HCT116 (cell line): ENCODE data around the gene COL15A1. TPM values are rescaled to one million over a fixed set of nuclear protein-coding genes. Genes with fewer than 3 reads are reported as not detected.
A peak's percentile ranks its signal among the peaks of the same experiment; 100 is the strongest.

Source experiments
- ATAC-seq: fragments of 200-7000 bp; cut with Tn5 transposase; 2 replicates; pipeline ENCODE4 v1.9.1; 2020; ENCODE audit warnings: mild to moderate bottlenecking, moderate library complexity
- BruUV-seq: library from RNA; stranded (reverse); fragments of 400-500 nt; replicated peaks from 2 replicates; lab custom pipeline; 2021; lab: Mats Ljungman, UMichigan
- CTCF ChIA-PET: fragments of 300-600 bp; sonication (Branson Sonifier 250); formaldehyde crosslinking; loops from one replicate; lab custom pipeline; 2021; ENCODE audit warnings: antibody characterized with exemption; lab: Charles Lee
- POLR2A ChIA-PET: fragments of 300-600, 350-600 bp; sonication (Branson Sonifier 250); formaldehyde crosslinking; loops from one replicate; lab custom pipeline; 2021; ENCODE audit warnings: antibody characterized with exemption; lab: Charles Lee
- RAD21 ChIA-PET, 2 experiments: fragments of 300-600 bp; sonication (Branson Sonifier 250); formaldehyde crosslinking; loops; one replicate each; lab custom pipeline; 2023; ENCODE audit warnings: low total read pairs in 2 of 2; ENCODE audit not compliant: uncharacterized antibody in 2 of 2, unreplicated experiment in 2 of 2, low non-redundant PET in 1 of 2; lab: Charles Lee
- DNase-seq: peaks from one replicate; pipeline ENCODE4 v3.0.0-alpha.2; 2010; ENCODE audit warnings: low read depth, low spot score
- H2AFZ ChIP-seq: fragments of 200-600 bp; shearing (Covaris generic), sonication (generic); 2 replicates; pipeline ENCODE4 v1.6.1; 2017; ENCODE audit warnings: low read depth, mixed run types, mixed read lengths, antibody characterized with exemption, low read length; ENCODE audit not compliant: poor library complexity, severe bottlenecking
- H3K27ac ChIP-seq: 2 replicates; pipeline ENCODE4 v1.5.1; 2012; ENCODE audit warnings: low read depth, low read length
- H3K27me3 ChIP-seq: fragments of 200-600 bp; sonication (generic); 2 replicates; pipeline ENCODE4 v1.6.1; 2016; ENCODE audit warnings: mixed run types, low read length, mixed read lengths; ENCODE audit not compliant: insufficient read depth
- H3K36me3 ChIP-seq, 2 experiments: fragments of 200-500 bp in 1 of 2; fragments of 200-600 bp in 1 of 2; sonication (Bioruptor generic) in 1 of 2; sonication (generic) in 1 of 2; 2 replicates each; pipeline versions ENCODE4 v1.5.1 to v1.6.1; 2014 to 2016; ENCODE audit warnings: low read length in 2 of 2, inconsistent platforms in 1 of 2, mixed read lengths in 1 of 2, mixed run types in 1 of 2; ENCODE audit not compliant: insufficient read depth in 2 of 2, control insufficient read depth in 1 of 2
- H3K4me1 ChIP-seq, 2 experiments: fragments of 200-600 bp in 1 of 2; sonication (generic) in 1 of 2; 2 replicates each; pipeline versions ENCODE4 v1.5.1 to v1.6.1; 2012 to 2017; ENCODE audit warnings: low read length in 2 of 2, inconsistent platforms in 1 of 2, mild to moderate bottlenecking in 1 of 2, mixed read lengths in 1 of 2, mixed run types in 1 of 2, moderate library complexity in 1 of 2; ENCODE audit not compliant: insufficient read depth in 2 of 2, control insufficient read depth in 1 of 2
- H3K4me2 ChIP-seq: fragments of 200-600 bp; sonication (generic); 2 replicates; pipeline ENCODE4 v1.6.1; 2017; ENCODE audit warnings: mixed run types, low read length, mixed read lengths
- H3K4me3 ChIP-seq, 2 experiments: fragments of 200-600 bp in 1 of 2; sonication (generic) in 1 of 2; replicated peaks in 1 of 2; 2 replicates each; pipeline ENCODE4 v1.5.1; 2011 to 2016; ENCODE audit warnings: low read length in 2 of 2, control low read depth in 1 of 2, low read depth in 1 of 2, mild to moderate bottlenecking in 1 of 2, mixed read lengths in 1 of 2, mixed run types in 1 of 2
- H3K79me2 ChIP-seq: fragments of 200-600 bp; sonication (generic); 2 replicates; pipeline ENCODE4 v1.6.1; 2017; ENCODE audit warnings: mild to moderate bottlenecking, mixed run types, low read length, moderate library complexity, mixed read lengths; ENCODE audit not compliant: insufficient read depth
- H3K9ac ChIP-seq: fragments of 200-600 bp; sonication (generic); 2 replicates; pipeline ENCODE4 v1.6.1; 2016; ENCODE audit warnings: low read length, mixed read lengths
- H3K9me2 ChIP-seq: fragments of 200-600 bp; sonication (generic), shearing (Covaris generic); 2 replicates; pipeline ENCODE4 v1.6.1; 2017; ENCODE audit warnings: mixed run types, mild to moderate bottlenecking, moderate library complexity; ENCODE audit not compliant: insufficient read depth
- H3K9me3 ChIP-seq, 2 experiments: fragments of 200-500 bp in 1 of 2; fragments of 200-600 bp in 1 of 2; sonication (Bioruptor generic) in 1 of 2; sonication (generic) in 1 of 2; 2 replicates each; pipeline ENCODE4 v1.6.1; 2014 to 2017; ENCODE audit warnings: low read length in 2 of 2, mixed read lengths in 2 of 2, inconsistent platforms in 1 of 2, low read depth in 1 of 2, mild to moderate bottlenecking in 1 of 2, mixed run types in 1 of 2, moderate library complexity in 1 of 2; ENCODE audit not compliant: control insufficient read depth in 1 of 2, insufficient read depth in 1 of 2
- H4K20me1 ChIP-seq: fragments of 200-600 bp; sonication (generic), shearing (Covaris generic); 2 replicates; pipeline ENCODE4 v1.6.1; 2017; ENCODE audit warnings: mixed run types, mild to moderate bottlenecking, moderate library complexity; ENCODE audit not compliant: insufficient read depth
- CBX3 ChIP-seq: IDR thresholded peaks from 2 replicates; pipeline ENCODE4 v1.6.1; 2012; ENCODE audit warnings: low read depth
- CEBPB ChIP-seq: IDR thresholded peaks from 2 replicates; pipeline ENCODE4 v1.6.1; 2012; ENCODE audit warnings: low read depth
- CTCF ChIP-seq, 3 experiments: fragments of 200-600 bp in 1 of 3; sonication (generic) in 1 of 3; IDR thresholded peaks in 2 of 3; conservative IDR thresholded peaks in 1 of 3; 2 replicates each; pipeline ENCODE4 v1.5.1; 2012 to 2017; ENCODE audit warnings: low read depth in 2 of 3, low read length in 2 of 3, antibody characterized with exemption in 1 of 3, borderline replicate concordance in 1 of 3, control low read depth in 1 of 3, mild to moderate bottlenecking in 1 of 3, mixed read lengths in 1 of 3, mixed run types in 1 of 3, moderate library complexity in 1 of 3; ENCODE audit not compliant: insufficient read depth in 1 of 3
- ELF1 ChIP-seq: IDR thresholded peaks from 2 replicates; pipeline ENCODE4 v1.6.1; 2012; ENCODE audit warnings: low read depth, borderline replicate concordance
- FOSL1 ChIP-seq: IDR thresholded peaks from 2 replicates; pipeline ENCODE4 v1.6.1; 2012; ENCODE audit warnings: low read depth
- POLR2A ChIP-seq: IDR thresholded peaks from 2 replicates; pipeline ENCODE4 v1.7.0; 2011; ENCODE audit warnings: borderline replicate concordance; ENCODE audit not compliant: insufficient read depth, insufficient read length; ENCODE audit errors: extremely low read depth
- RAD21 ChIP-seq: IDR thresholded peaks from 2 replicates; pipeline ENCODE4 v1.6.1; 2012; ENCODE audit warnings: low read depth, mild to moderate bottlenecking
- SIN3A ChIP-seq: IDR thresholded peaks from 2 replicates; pipeline ENCODE4 v1.6.1; 2012; ENCODE audit warnings: low read depth
- SP1 ChIP-seq: IDR thresholded peaks from 2 replicates; pipeline ENCODE4 v1.6.1; 2012; ENCODE audit warnings: low read depth
- YY1 ChIP-seq: IDR thresholded peaks from 2 replicates; pipeline ENCODE4 v1.6.1; 2011; ENCODE audit warnings: low read length, low read depth, moderate library complexity, mild to moderate bottlenecking; ENCODE audit not compliant: insufficient replicate concordance; ENCODE audit errors: extremely low read depth
- ZBTB33 ChIP-seq: IDR thresholded peaks from 2 replicates; pipeline ENCODE4 v1.6.1; 2011; ENCODE audit warnings: mild to moderate bottlenecking, low read length, moderate library complexity; ENCODE audit not compliant: insufficient replicate concordance; ENCODE audit errors: extremely low read depth
- ZFX ChIP-seq: fragments of 450-650 bp; IDR thresholded peaks from 2 replicates; pipeline ENCODE4 v1.6.1; 2017
- intact Hi-C: fragments of 100-400 bp; cut with micrococcal nuclease; formaldehyde crosslinking; loops from 2 replicates; pipeline ENCODE4 v1.10.0; 2022
- total RNA-seq: library from RNA; stranded (reverse); gene quantifications from one replicate; pipeline ENCODE4 v1.2.1, GENCODE V29; 2021; ENCODE audit not compliant: unreplicated experiment
- TF ChIP-seq, protein P1 (sequence below): IDR thresholded peaks from 2 replicates; pipeline ENCODE4 v1.6.1; 2012; ENCODE audit warnings: low read depth

Gene COL15A1
- total RNA-seq, 1 experiment from 2014 or later: 0.15 TPM

- ChIA-PET RAD21 (no interaction called here), POLR2A (no interaction called here), CTCF (no interaction called here)
- Histone ChIP-seq H4K20me1 (no peaks in the 10 kb centered on the region), H3K27ac (no peak overlapping the region), H3K9me2 (no peaks in the 10 kb centered on the region), H2AFZ (no peak overlapping the region), H3K79me2 (no peaks in the 10 kb centered on the region), H3K9me3 (no peaks in the 10 kb centered on the region), H3K4me1 (peaks cover 0 to 9% of the 10 kb centered on the region in 2 experiments; a peak in 1 of 4 replicates), H3K4me3 (no peak overlapping the region), H3K4me2 (no peak overlapping the region), H3K27me3 (0 out of 2 replicates have a peak, but pooled peaks cover 4% of the 10 kb centered on the region), H3K36me3 (no peaks in the 10 kb centered on the region), H3K9ac (no peak overlapping the region)
- ATAC-seq (no peak), DNase-seq (no peak)
- TF ChIP-seq CEBPB (no peak), RAD21 (no peak), ZFX (no peak), YY1 (no peak), ZBTB33 (no peak), FOSL1 (no peak), POLR2A (no peak), SIN3A (no peak)
- BruUV-seq: no TSS peak
- intact Hi-C loops: no loop called here
Measured at GRCh38 chr9:99054581-99054980, 110.9 kb downstream of the COL15A1 start.

DNA sequence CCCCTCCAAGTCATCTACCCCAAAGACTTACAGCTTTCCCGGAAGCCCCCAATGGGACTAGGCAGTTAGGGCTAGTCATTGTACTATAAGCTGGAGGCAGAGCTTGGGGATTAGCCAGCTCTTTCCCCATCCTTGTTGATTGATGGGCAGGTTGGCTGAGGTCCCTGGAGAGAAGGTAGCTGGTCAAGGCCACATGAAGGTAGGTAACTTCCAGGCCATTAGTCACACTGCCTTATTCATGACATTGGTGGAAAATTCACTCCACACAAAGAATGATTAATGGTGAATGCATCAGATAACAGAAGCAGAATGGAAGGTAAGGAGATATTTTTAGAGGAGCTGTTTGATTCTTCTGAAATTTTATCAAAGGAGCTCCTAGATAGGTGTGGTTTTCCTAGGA lies 111.7 kb downstream of the COL15A1 start:
- Histone ChIP-seq H2AFZ (no peak overlapping the region), H3K4me2 (0 out of 2 replicates have a peak overlapping the region, but pooled peaks have one; percentile 10), H3K9me2 (no peaks in the 10 kb centered on the region), H4K20me1 (no peaks in the 10 kb centered on the region), H3K9ac (no peak overlapping the region), H3K9me3 (no peaks in the 10 kb centered on the region), H3K27me3 (0 out of 2 replicates have a peak, but pooled peaks cover 4% of the 10 kb centered on the region), H3K4me1 (peaks cover 0 to 9% of the 10 kb centered on the region in 2 experiments; a peak in 1 of 4 replicates), H3K79me2 (no peaks in the 10 kb centered on the region), H3K27ac (no peak overlapping the region), H3K36me3 (no peaks in the 10 kb centered on the region), H3K4me3 (no peak overlapping the region)
- RAD21 ChIA-PET: no interaction called here
- ATAC-seq: peak; percentile 32; the same call in 1 of the 2 replicates
- CTCF ChIA-PET: no interaction called here
- POLR2A ChIA-PET: no interaction called here
- intact Hi-C loops: no loop called here
- no peak for DNase-seq
- no TSS peak for BruUV-seq
- TF ChIP-seq YY1 (no peak), ELF1 (no peak), FOSL1 (0 out of 2 replicates have a peak, but pooled peaks have one; percentile 13), CTCF (IDR thresholded peaks at IDR 0.05 in 2 of 3, conservative IDR thresholded peaks at IDR 0.05 in 1 of 3; ENCODE audit: borderline replicate concordance in 1 of 3, insufficient read depth in 1 of 3, low read depth in 2 of 3, low read length in 2 of 3) (no peak), CBX3 (no peak), SP1 (no peak), CEBPB (no peak)
- TF ChIP-seq, protein P1, sequence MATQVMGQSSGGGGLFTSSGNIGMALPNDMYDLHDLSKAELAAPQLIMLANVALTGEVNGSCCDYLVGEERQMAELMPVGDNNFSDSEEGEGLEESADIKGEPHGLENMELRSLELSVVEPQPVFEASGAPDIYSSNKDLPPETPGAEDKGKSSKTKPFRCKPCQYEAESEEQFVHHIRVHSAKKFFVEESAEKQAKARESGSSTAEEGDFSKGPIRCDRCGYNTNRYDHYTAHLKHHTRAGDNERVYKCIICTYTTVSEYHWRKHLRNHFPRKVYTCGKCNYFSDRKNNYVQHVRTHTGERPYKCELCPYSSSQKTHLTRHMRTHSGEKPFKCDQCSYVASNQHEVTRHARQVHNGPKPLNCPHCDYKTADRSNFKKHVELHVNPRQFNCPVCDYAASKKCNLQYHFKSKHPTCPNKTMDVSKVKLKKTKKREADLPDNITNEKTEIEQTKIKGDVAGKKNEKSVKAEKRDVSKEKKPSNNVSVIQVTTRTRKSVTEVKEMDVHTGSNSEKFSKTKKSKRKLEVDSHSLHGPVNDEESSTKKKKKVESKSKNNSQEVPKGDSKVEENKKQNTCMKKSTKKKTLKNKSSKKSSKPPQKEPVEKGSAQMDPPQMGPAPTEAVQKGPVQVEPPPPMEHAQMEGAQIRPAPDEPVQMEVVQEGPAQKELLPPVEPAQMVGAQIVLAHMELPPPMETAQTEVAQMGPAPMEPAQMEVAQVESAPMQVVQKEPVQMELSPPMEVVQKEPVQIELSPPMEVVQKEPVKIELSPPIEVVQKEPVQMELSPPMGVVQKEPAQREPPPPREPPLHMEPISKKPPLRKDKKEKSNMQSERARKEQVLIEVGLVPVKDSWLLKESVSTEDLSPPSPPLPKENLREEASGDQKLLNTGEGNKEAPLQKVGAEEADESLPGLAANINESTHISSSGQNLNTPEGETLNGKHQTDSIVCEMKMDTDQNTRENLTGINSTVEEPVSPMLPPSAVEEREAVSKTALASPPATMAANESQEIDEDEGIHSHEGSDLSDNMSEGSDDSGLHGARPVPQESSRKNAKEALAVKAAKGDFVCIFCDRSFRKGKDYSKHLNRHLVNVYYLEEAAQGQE: no peak
